GM23338 (cell line): ENCODE data around the gene PPP1R9B. TPM values are rescaled to one million over a fixed set of nuclear protein-coding genes. Genes with fewer than 3 reads are reported as not detected.

Source experiments
- CTCF ChIP-seq, 2 experiments: fragments of 200-600 bp in 1 of 2; sonication (generic) in 1 of 2; conservative IDR thresholded peaks; 2 replicates each; pipeline versions ENCODE4 v1.5.1 to v1.6.1; 2016 to 2017; ENCODE audit warnings: antibody characterized with exemption in 2 of 2, low read depth in 2 of 2, mild to moderate bottlenecking in 2 of 2, moderate library complexity in 1 of 2
- ETS1 ChIP-seq: IDR thresholded peaks from 2 replicates; pipeline ENCODE4 v1.6.1; 2016; ENCODE audit warnings: antibody characterized with exemption
- EZH2 ChIP-seq: fragments of 200-600 bp; sonication (generic); IDR thresholded peaks from one replicate; pipeline ENCODE4 v1.8.0; 2017; ENCODE audit warnings: antibody characterized with exemption, mild to moderate bottlenecking, low read depth; ENCODE audit not compliant: unreplicated experiment
- EZH2phosphoT487 ChIP-seq: fragments of 200-600 bp; sonication (generic); IDR thresholded peaks from one replicate; pipeline ENCODE4 v1.8.1; 2018; ENCODE audit warnings: antibody characterized with exemption; ENCODE audit not compliant: unreplicated experiment
- JUNB ChIP-seq: IDR thresholded peaks from one replicate; pipeline ENCODE4 v1.6.1; 2016; ENCODE audit warnings: antibody characterized with exemption; ENCODE audit not compliant: unreplicated experiment
- NANOG ChIP-seq: IDR thresholded peaks from 2 replicates; pipeline ENCODE4 v1.6.1; 2016; ENCODE audit warnings: antibody characterized with exemption, borderline replicate concordance
- POLR2AphosphoS5 ChIP-seq: IDR thresholded peaks from 2 replicates; pipeline ENCODE4 v1.6.1; 2016; ENCODE audit warnings: antibody characterized with exemption, low read depth
- STAT1 ChIP-seq: IDR thresholded peaks from one replicate; pipeline ENCODE4 v1.6.1; 2016; ENCODE audit warnings: antibody characterized with exemption; ENCODE audit not compliant: unreplicated experiment
- ZNF114 ChIP-seq: fragments of 250-450 bp; sonication (Bioruptor Pico); IDR thresholded peaks from 2 replicates; pipeline ENCODE4 v1.5.0; 2020; ENCODE audit warnings: mild to moderate bottlenecking, moderate library complexity
- ZNF331 ChIP-seq: fragments of 250-450 bp; sonication (Bioruptor Pico); IDR thresholded peaks from 2 replicates; pipeline ENCODE4 v1.5.0; 2020; ENCODE audit warnings: low read depth, mild to moderate bottlenecking, moderate library complexity
- ZNF462 ChIP-seq: fragments of 250-450 bp; sonication (Bioruptor Pico); IDR thresholded peaks from 2 replicates; pipeline ENCODE4 v1.5.0; 2020; ENCODE audit warnings: mild to moderate bottlenecking, moderate library complexity
- polyA plus RNA-seq: library from polyadenylated mRNA; unstranded; fragments of >200 nt; fragmentation: Nextera tagmentation; extraction: Ambion mirVana; gene quantifications from 2 replicates; pipeline ENCODE4 v1.2.1, GENCODE V29; 2016
- total RNA-seq: library from RNA; depleted of rRNA; stranded (reverse); fragments of >200 nt; shearing (Covaris generic); gene quantifications from 2 replicates; pipeline ENCODE4 v1.2.3, GENCODE V29; 2014

Gene PPP1R9B
- total and polyA plus RNA-seq, 2 experiments from 2014 or later, result 2.1 to 10.5 TPM

GRCh38 chr17:50155115-50155819 is 4.8 kb upstream of the PPP1R9B start (continued):
- no peak for TF ChIP-seq ZNF462
- TF ChIP-seq POLR2AphosphoS5, result no peak
- TF ChIP-seq STAT1, result no peak
- no peak for TF ChIP-seq ZNF331 (CRISPR knock-in tag)
- TF ChIP-seq JUNB, result no peak
- TF ChIP-seq ETS1, result no peak
- TF ChIP-seq ZNF114 (CRISPR knock-in tag), result no peak
- no peak for TF ChIP-seq NANOG
- no peak for TF ChIP-seq EZH2
- TF ChIP-seq CTCF (conservative IDR thresholded peaks at IDR 0.05; ENCODE audit: low read depth in 2 of 2), result no peak
- TF ChIP-seq EZH2phosphoT487, result no peak
